ENCODE data around the gene TNFSF12.
A peak's percentile ranks its signal among the peaks of the same experiment; 100 is the strongest.

TNFSF12 gene

GRCh38 chr17:7559320-7560171, 10.7 kb downstream of the TNFSF12 start:
- no peak for TF ChIP-seq TAF1 (IDR thresholded peaks at IDR 0.05; ENCODE audit: borderline replicate concordance, low read depth, low read length)
- no peak for TF ChIP-seq POLR2AphosphoS5 (IDR thresholded peaks at IDR 0.05; ENCODE audit: low read depth, low read length)
- TF ChIP-seq POLR2A (IDR thresholded peaks at IDR 0.05; ENCODE audit: low read depth, low read length): no peak
- peak; percentile 17 for FAIRE-seq

GRCh38 chr17:7560172-7561027, 11.5 kb downstream of the TNFSF12 start:
- FAIRE-seq (no peak), DNase-seq (ENCODE audit: insufficient read length) (no peak)
- TF ChIP-seq TAF1 (IDR thresholded peaks at IDR 0.05; ENCODE audit: borderline replicate concordance, low read depth, low read length) (no peak), POLR2AphosphoS5 (IDR thresholded peaks at IDR 0.05; ENCODE audit: low read depth, low read length) (no peak), POLR2A (IDR thresholded peaks at IDR 0.05; ENCODE audit: low read depth, low read length) (no peak)

More at GRCh38 chr17:7559320-7560171, 10.7 kb downstream of the TNFSF12 start:
- DNase-seq (ENCODE audit: insufficient read length): no peak

GRCh38 chr17:7561028-7561575, 12.2 kb downstream of the TNFSF12 start:
- no peak for FAIRE-seq
- no peak for TF ChIP-seq POLR2A (IDR thresholded peaks at IDR 0.05; ENCODE audit: low read depth, low read length)
- TF ChIP-seq TAF1 (IDR thresholded peaks at IDR 0.05; ENCODE audit: borderline replicate concordance, low read depth, low read length): no peak
- no peak; the same call in 1 of the 2 replicates for TF ChIP-seq POLR2AphosphoS5 (IDR thresholded peaks at IDR 0.05; ENCODE audit: low read depth, low read length)
- peak; percentile 87 for DNase-seq (ENCODE audit: insufficient read length)

GRCh38 chr17:7561589-7562207, 12.8 kb downstream of the TNFSF12 start, which contains the start of gene SENP3:
Gene SENP3, plus strand, starts transcription at chr17:7561919. Its CDS starts 1,158 bp downstream, at chr17:7563077.
- peak; percentile 46; the same call in 1 of the 2 replicates for TF ChIP-seq POLR2A (IDR thresholded peaks at IDR 0.05; ENCODE audit: low read depth, low read length)
- 0 out of 2 replicates have a peak, but pooled peaks have one; percentile 3 for TF ChIP-seq POLR2AphosphoS5 (IDR thresholded peaks at IDR 0.05; ENCODE audit: low read depth, low read length)
- no peak for TF ChIP-seq TAF1 (IDR thresholded peaks at IDR 0.05; ENCODE audit: borderline replicate concordance, low read depth, low read length)
- FAIRE-seq (peak; percentile 99), DNase-seq (ENCODE audit: insufficient read length) (peak; percentile 99)

GRCh38 chr17:7562208-7562605, 13.3 kb downstream of the TNFSF12 start:
- TF ChIP-seq POLR2AphosphoS5 (IDR thresholded peaks at IDR 0.05; ENCODE audit: low read depth, low read length) (no peak), TAF1 (IDR thresholded peaks at IDR 0.05; ENCODE audit: borderline replicate concordance, low read depth, low read length) (0 out of 2 replicates have a peak, but pooled peaks have one; percentile 17)
- FAIRE-seq (peak; percentile 30), DNase-seq (ENCODE audit: insufficient read length) (no peak)

- DNase-seq (ENCODE audit: insufficient read length): no peak
- FAIRE-seq: no peak
- TF ChIP-seq TAF1 (IDR thresholded peaks at IDR 0.05; ENCODE audit: borderline replicate concordance, low read depth, low read length) (no peak), POLR2AphosphoS5 (IDR thresholded peaks at IDR 0.05; ENCODE audit: low read depth, low read length) (no peak)
Observed at GRCh38 chr17:7563115-7563869, 14.4 kb downstream of the TNFSF12 start.

GRCh38 chr17:7569571-7569970, 20.7 kb downstream of the TNFSF12 start:
- TF ChIP-seq POLR2A (IDR thresholded peaks at IDR 0.05; ENCODE audit: low read depth, low read length) (no peak), TAF1 (IDR thresholded peaks at IDR 0.05; ENCODE audit: borderline replicate concordance, low read depth, low read length) (no peak), POLR2AphosphoS5 (IDR thresholded peaks at IDR 0.05; ENCODE audit: low read depth, low read length) (no peak)
- DNase-seq (ENCODE audit: insufficient read length) (no peak), FAIRE-seq (no peak)

- TF ChIP-seq TAF1 (IDR thresholded peaks at IDR 0.05; ENCODE audit: borderline replicate concordance, low read depth, low read length) (no peak), POLR2A (IDR thresholded peaks at IDR 0.05; ENCODE audit: low read depth, low read length) (no peak), POLR2AphosphoS5 (IDR thresholded peaks at IDR 0.05; ENCODE audit: low read depth, low read length) (no peak)
- no peak for DNase-seq (ENCODE audit: insufficient read length)
- FAIRE-seq: no peak
Observed at GRCh38 chr17:7570351-7570750, 21.5 kb downstream of the TNFSF12 start.

GRCh38 chr17:7572338-7572587, 23.4 kb downstream of the TNFSF12 start:
- FAIRE-seq (peak; percentile 100), DNase-seq (ENCODE audit: insufficient read length) (no peak)
- peak; percentile 86 for TF ChIP-seq TAF1 (IDR thresholded peaks at IDR 0.05; ENCODE audit: borderline replicate concordance, low read depth, low read length)
- peak; percentile 70 for TF ChIP-seq POLR2AphosphoS5 (IDR thresholded peaks at IDR 0.05; ENCODE audit: low read depth, low read length)
- TF ChIP-seq POLR2A (IDR thresholded peaks at IDR 0.05; ENCODE audit: low read depth, low read length): no peak; the same call in 1 of the 2 replicates

- FAIRE-seq (no peak), DNase-seq (ENCODE audit: insufficient read length) (peak; percentile 98)
- TF ChIP-seq POLR2AphosphoS5 (IDR thresholded peaks at IDR 0.05; ENCODE audit: low read depth, low read length) (peak; percentile 98), TAF1 (IDR thresholded peaks at IDR 0.05; ENCODE audit: borderline replicate concordance, low read depth, low read length) (peak; percentile 72), POLR2A (IDR thresholded peaks at IDR 0.05; ENCODE audit: low read depth, low read length) (peak; percentile 98)
Observed at GRCh38 chr17:7572588-7573323, 23.9 kb downstream of the TNFSF12 start.

Data from GM12892 (cell line).